ENCODE data around the gene ITPK1. TPM values are rescaled to one million over a fixed set of nuclear protein-coding genes. Genes with fewer than 3 reads are reported as not detected.

ITPK1 gene
- total RNA-seq, 1 donor from 2014 or later, result 43.0 TPM

DNA sequence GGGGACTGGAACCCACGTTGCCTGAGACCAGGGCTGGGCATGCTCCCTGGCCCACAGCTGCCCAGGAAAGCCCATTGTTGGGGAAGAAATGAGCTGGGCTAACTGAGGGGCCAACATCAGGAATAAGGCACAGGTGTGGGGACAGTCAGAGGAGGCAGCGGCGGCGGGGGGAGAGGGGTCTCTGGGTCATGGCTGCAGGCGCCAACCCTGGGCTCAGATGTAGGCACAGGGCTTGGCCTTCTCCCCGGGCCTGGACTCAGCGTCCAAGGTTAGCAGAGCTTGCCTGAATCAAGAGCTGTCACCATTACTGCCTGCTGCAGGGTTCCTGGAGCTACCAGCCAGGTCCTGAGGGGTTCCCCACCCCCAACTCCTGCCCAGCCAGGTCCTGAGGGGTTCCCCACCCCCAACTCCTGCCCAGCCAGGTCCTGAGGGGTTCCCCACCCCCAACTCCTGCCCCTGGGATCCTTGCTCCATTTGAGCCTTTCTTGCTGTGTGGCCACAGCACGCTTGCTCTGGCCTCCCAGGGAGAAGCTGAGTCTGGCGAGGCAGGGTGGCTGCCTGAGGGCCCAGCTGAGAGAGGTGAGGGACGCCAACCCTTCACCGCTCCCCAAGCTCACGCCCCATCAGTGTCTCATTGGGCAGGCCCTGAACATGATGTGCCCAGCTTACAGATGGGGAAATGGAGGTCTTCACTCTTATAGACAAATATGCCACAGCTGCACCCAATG, 186.6 kb downstream of the ITPK1 start:
- Mint-ChIP-seq H3K36me3 (ENCODE audit: low read depth) (no peaks in the 10 kb centered on the region), H3K27ac (no peak overlapping the region), H3K9me3 (no peaks in the 10 kb centered on the region), H3K4me1 (peaks cover 8% of the 10 kb centered on the region), H3K4me3 (no peak overlapping the region), H3K27me3 (peaks cover 1% of the 10 kb centered on the region)
- no peak for DNase-seq
- ChIA-PET CTCF (no interaction called here), POLR2A (no interaction called here)
- intact Hi-C loops (cut with micrococcal nuclease), result no loop called here
- no peak for TF ChIP-seq CTCF (IDR thresholded peaks at IDR 0.05)
- no peak for ATAC-seq (ENCODE audit: low read depth)

DNA sequence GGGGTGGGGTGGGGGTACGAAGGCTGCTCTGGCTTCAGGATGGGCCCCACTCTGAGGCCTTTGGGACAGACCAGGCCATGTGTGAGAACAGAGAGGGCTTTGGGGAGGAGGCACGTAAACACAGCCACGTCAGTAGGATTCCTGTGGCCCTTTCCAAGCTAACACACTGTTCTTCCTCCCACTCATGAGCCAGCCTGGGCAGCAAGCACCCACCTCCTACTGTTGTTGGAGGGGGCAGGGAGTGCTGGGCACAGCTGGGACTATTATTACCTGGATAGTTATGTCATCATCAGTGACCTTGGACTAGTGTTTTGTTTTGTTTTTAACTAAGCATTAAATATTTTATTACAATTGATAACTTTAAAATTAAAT, 187.5 kb downstream of the ITPK1 start:
- no peak overlapping the region for H3K27ac Mint-ChIP-seq
- intact Hi-C loops (cut with micrococcal nuclease), result no loop called here
- DNase-seq (no peak), ATAC-seq (ENCODE audit: low read depth) (no peak)
- no peak for TF ChIP-seq CTCF (IDR thresholded peaks at IDR 0.05)
- no peaks in the 10 kb centered on the region for H3K36me3 Mint-ChIP-seq (ENCODE audit: low read depth)
- no peaks in the 10 kb centered on the region for H3K9me3 Mint-ChIP-seq
- ChIA-PET POLR2A (no interaction called here), CTCF (no interaction called here)
- H3K4me3 Mint-ChIP-seq, result no peak overlapping the region
- peaks cover 12% of the 10 kb centered on the region for H3K4me1 Mint-ChIP-seq
- H3K27me3 Mint-ChIP-seq, result peaks cover 3% of the 10 kb centered on the region

DNA sequence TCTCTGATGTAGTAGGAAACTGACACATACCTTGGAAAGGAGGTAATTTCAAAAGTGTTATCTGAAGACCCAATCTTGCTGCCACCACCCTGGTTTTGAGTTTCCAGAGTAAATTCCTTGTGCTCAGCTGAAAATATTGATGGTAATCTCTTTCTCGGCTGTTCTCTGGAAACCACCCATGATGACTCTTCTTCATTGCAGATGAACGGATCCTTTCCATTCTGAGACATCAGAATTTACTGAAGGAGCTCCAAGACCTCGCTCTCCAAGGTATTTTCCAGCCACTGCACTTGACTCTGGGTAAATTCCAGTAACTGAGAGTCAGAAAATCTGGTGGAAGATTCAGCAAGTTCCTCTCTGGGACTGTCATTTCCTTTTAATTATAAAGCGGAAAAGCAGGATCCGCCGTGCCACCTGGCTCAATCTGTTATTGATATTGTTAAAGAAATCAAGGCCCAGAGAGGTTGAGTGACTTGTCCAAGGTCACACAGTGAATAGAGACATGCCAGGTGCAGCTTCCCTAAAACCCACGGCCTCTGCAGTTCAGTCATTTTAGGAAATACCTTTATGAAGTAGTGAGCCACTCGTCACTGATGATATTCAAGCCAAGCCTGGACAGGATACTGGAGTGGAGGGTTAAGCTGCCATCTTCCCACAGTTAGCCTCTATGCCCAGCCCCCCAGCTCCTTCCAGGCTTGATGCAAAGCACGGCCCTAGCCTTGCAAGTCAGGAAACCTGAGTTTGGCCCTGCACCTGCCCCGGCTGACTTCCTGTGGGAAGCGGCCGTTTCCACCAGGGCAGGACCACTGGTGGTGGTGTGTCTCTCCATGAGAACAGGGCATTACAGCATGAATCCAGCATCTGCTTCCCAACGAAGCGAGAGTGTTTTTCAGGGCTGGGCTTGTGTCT, 188.1 kb downstream of the ITPK1 start:
- no peaks in the 10 kb centered on the region for H3K36me3 Mint-ChIP-seq (ENCODE audit: low read depth)
- ChIA-PET CTCF (no interaction called here), POLR2A (no interaction called here)
- no peak overlapping the region for H3K4me3 Mint-ChIP-seq
- intact Hi-C loops (cut with micrococcal nuclease), result no loop called here
- peaks cover 12% of the 10 kb centered on the region for H3K4me1 Mint-ChIP-seq
- no peaks in the 10 kb centered on the region for H3K9me3 Mint-ChIP-seq
- TF ChIP-seq CTCF (IDR thresholded peaks at IDR 0.05), result no peak
- H3K27ac Mint-ChIP-seq, result no peak overlapping the region
- no peak for ATAC-seq (ENCODE audit: low read depth)
- DNase-seq, result no peak
- H3K27me3 Mint-ChIP-seq, result peaks cover 4% of the 10 kb centered on the region

DNA sequence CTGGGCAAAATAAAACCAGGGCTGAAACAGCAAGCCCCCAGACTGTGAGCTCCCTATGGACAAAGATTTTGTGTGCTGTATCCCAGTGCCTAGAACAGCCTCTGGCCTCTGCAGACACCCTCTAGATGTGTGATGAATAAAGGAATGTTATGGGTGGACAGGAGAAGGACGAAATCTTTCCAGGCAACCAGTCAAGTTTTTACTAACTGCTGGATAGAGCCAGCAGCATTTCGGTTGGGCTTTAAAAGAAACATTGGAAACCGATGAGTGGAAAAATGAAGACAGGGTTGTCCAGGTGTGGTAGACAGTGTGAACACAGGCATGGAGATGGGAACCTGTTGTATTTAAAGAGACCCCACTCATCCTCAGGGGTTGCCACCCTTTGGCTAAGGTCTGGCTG, 188.8 kb downstream of the ITPK1 start:
- POLR2A ChIA-PET, result no interaction called here
- CTCF ChIA-PET, result no interaction called here
- TF ChIP-seq CTCF (IDR thresholded peaks at IDR 0.05), result no peak
- no peak for ATAC-seq (ENCODE audit: low read depth)
- Mint-ChIP-seq H3K4me3 (no peak overlapping the region), H3K27me3 (peaks cover 10% of the 10 kb centered on the region), H3K9me3 (no peaks in the 10 kb centered on the region), H3K27ac (no peak overlapping the region), H3K36me3 (ENCODE audit: low read depth) (no peaks in the 10 kb centered on the region), H3K4me1 (peaks cover 15% of the 10 kb centered on the region)
- DNase-seq, result no peak
- intact Hi-C loops (cut with micrococcal nuclease), result no loop called here

DNA sequence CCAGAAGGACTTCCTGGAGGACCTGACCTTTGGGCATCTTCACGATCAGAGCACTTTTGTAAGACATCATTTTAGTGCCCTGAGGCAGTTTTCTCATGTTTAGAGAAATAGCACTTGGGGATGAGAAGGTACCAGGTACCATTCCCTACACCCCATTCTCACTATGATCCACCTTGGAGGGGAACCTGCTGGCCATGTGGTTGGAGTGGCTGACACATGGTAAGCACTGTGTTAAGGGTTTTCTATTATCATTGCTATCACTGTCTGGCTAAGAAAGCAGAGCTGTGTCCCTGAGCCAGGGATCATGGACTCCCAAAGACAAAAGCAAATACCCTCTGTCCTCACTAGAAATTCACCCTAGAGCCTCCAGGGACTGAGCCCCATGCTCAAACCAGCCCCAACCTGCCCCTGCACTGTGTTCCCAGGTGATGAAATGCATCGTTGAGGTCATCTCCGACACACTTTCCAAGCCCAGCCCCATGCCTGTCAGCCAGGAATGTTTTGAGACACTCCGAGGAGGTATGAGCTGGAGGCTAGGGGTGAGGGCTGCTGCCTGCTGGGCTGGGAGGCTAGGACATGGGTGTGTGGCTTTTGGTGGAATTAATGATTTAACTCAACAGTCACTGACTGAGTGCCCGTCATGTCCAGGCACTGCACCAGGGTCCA, 189.4 kb downstream of the ITPK1 start:
- Mint-ChIP-seq H3K36me3 (ENCODE audit: low read depth) (no peaks in the 10 kb centered on the region), H3K27ac (no peak overlapping the region), H3K27me3 (peaks cover 15% of the 10 kb centered on the region), H3K4me3 (no peak overlapping the region), H3K4me1 (peaks cover 15% of the 10 kb centered on the region), H3K9me3 (no peaks in the 10 kb centered on the region)
- intact Hi-C loops (cut with micrococcal nuclease), result no loop called here
- ChIA-PET POLR2A (no interaction called here), CTCF (no interaction called here)
- no peak for TF ChIP-seq CTCF (IDR thresholded peaks at IDR 0.05)
- no peak for DNase-seq
- ATAC-seq (ENCODE audit: low read depth), result no peak

Measured in activated B cell treated with CpG ODN at 0.5 μM for 24 hours (primary cell).